Measurements from ENCODE around the gene KCTD14. TPM values are rescaled to one million over a fixed set of nuclear protein-coding genes. Genes with fewer than 3 reads are reported as not detected.
"Not testable (repeated sequence)": the region's sequence is repeated elsewhere in the genome, so short reads cannot be mapped to it uniquely, and the experiment has no call there.

Gene KCTD14
- total and polyA plus RNA-seq, 2 of the 4 experiments (the other 2 are of a cell fraction): 0.90 to 0.97 TPM

DNA sequence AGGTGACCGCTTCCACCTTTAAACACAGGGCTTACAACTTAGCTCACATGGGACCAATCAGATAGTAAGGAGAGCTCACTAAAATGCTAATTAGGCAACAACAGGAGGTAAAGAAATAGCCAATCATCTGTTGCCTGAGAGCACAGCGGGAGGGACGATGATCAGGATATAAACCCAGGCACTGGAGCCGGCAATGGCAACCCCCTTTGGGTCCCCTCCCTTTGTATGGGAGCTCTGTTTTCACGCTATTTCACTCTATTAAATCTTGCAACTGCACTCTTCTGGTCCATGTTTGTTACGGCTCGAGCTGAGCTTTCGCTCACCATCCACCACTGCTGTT lies 18.3 kb upstream of the KCTD14 start:
- H2AK5ac ChIP-seq (ENCODE audit: low read depth, low read length); CTCF ChIA-PET; BruUV-seq (replicated peaks); H2AFZ ChIP-seq (replicated peaks; ENCODE audit: low read length, poor library complexity); H3K18ac ChIP-seq (ENCODE audit: low read depth, low read length); DNase-seq; H3K23ac ChIP-seq (ENCODE audit: low read depth, low read length); H3K9me3 ChIP-seq (ENCODE audit: control insufficient read depth, insufficient read depth, low read length); H3K56ac ChIP-seq (ENCODE audit: extremely low read depth, insufficient read depth, low read length); H3K9ac ChIP-seq (ENCODE audit: low read depth, low read length); H3K36me3 ChIP-seq (ENCODE audit: control insufficient read depth, insufficient read depth, low read length); H3K4me3 ChIP-seq (ENCODE audit: insufficient read depth, low read depth, low read length); ATAC-seq (ENCODE audit: low read depth); in situ Hi-C loops (cut with MboI; ENCODE audit: low sequenced_read_pairs); H3K27me3 ChIP-seq (ENCODE audit: control insufficient read depth, insufficient read depth, low read length); H3K4me2 ChIP-seq (ENCODE audit: low read depth, low read length); H2BK5ac ChIP-seq (ENCODE audit: low read depth, low read length, poor library complexity, severe bottlenecking); H4K20me1 ChIP-seq (ENCODE audit: insufficient read depth, low read length); H4K91ac ChIP-seq (ENCODE audit: insufficient read depth, low read depth, low read length); H3K27ac ChIP-seq (ENCODE audit: insufficient read depth, low read length); intact Hi-C loops (cut with micrococcal nuclease); POLR2A ChIA-PET (ENCODE audit: unreplicated experiment); H2AK9ac ChIP-seq (replicated peaks; ENCODE audit: low read depth, low read length, poor library complexity); H4K5ac ChIP-seq (ENCODE audit: low read depth, low read length); dilution Hi-C loops (cut with HindIII; ENCODE audit: low sequenced_read_pairs, unreplicated experiment): not testable (repeated sequence)
- Histone ChIP-seq H3K79me1 (ENCODE audit: low read depth in 1 of 2, low read length in 2 of 2) (peaks cover 0 to 10% of the 10 kb centered on the region in 2 experiments; a peak in 2 of 4 replicates), H3K9me1 (ENCODE audit: insufficient read depth, low read length) (peaks cover 14% of the 10 kb centered on the region; the same call in 1 of the 2 replicates), H2BK15ac (ENCODE audit: low read depth, low read length) (peak overlapping the region; percentile 94; the same call in 1 of the 3 replicates), H4K8ac (ENCODE audit: low read depth in 2 of 2, low read length in 2 of 2) (peak overlapping the region; percentile 93 to 98; a peak in 2 of 4 replicates), H3K4ac (ENCODE audit: low read depth, low read length) (peak overlapping the region; percentile 99), H3K4me1 (ENCODE audit: control insufficient read depth, insufficient read depth, low read length) (peaks cover 19% of the 10 kb centered on the region), H3K14ac (replicated peaks; ENCODE audit: low read depth, low read length) (peak overlapping the region; percentile 99; the same call in 1 of the 2 replicates), H2BK20ac (ENCODE audit: low read depth, low read length) (peak overlapping the region; percentile 97), H2BK120ac (ENCODE audit: low read depth, low read length) (peak overlapping the region; percentile 98; the same call in 1 of the 2 replicates)
- 91% methylated on average over 5 of the region's 8 CpGs; no CpG with 5 or more reads in 1 of the 2 experiments for WGBS, 2 experiments (ENCODE audit: extremely low coverage in 2 of 2, insufficient read length in 1 of 2)
